ENCODE results near the gene FCN1. TPM values are rescaled to one million over a fixed set of nuclear protein-coding genes. Genes with fewer than 3 reads are reported as not detected.

Gene FCN1
- total and polyA plus RNA-seq, 9 of the 15 experiments (the other 6 are each of a cell fraction or from before 2014, with no cell fraction given) = not detected

DNA sequence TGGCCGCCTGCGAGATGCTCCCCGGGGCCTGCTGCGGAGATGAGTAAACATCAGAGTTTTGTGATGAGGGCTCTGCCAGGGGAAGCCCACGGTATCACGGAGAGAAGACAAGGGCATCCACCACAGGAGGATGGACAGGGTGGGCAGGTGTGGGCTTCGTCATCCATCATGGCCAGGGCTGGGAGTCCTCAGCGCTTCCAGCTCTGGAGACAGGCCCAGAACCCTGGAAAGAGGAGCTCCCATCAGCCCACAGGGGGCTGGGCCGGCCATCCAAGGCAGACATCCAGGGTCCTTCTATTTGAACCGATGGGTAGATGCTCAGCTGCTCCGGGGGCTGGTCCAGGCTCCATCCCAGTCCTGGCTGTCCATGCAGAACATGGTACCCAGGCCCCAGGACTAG is 22.1 kb upstream of the FCN1 start:
- Histone ChIP-seq H3K27me3 (ENCODE audit: control insufficient read depth in 2 of 2, insufficient read depth in 2 of 2, low read length in 2 of 2) (peaks cover 6 to 88% of the 10 kb centered on the region in 2 experiments; a peak in 4 of 5 replicates), H3K27ac (ENCODE audit: extremely low read depth, low read depth, low read length) (no peak overlapping the region), H3K4me3 (no peak overlapping the region), H4K20me1 (replicated peaks; ENCODE audit: control insufficient read depth, insufficient read depth, low read length) (peaks cover 12% of the 10 kb centered on the region; the same call in 1 of the 2 replicates), H3K36me3 (ENCODE audit: control insufficient read depth, insufficient read depth, low read length) (no peaks in the 10 kb centered on the region), H3K4me1 (replicated peaks in 1 of 2; ENCODE audit: control insufficient read depth in 2 of 2, insufficient read depth in 2 of 2, low read length in 2 of 2) (no peaks in the 10 kb centered on the region), H3K79me2 (ENCODE audit: control insufficient read depth, insufficient read depth, low read length) (no peaks in the 10 kb centered on the region), H3K9me1 (ENCODE audit: control insufficient read depth, insufficient read depth, low read length) (no peaks in the 10 kb centered on the region), H3K9me3 (replicated peaks; ENCODE audit: control insufficient read depth, insufficient read depth, low read depth, low read length) (no peaks in the 10 kb centered on the region), H3K4me2 (ENCODE audit: insufficient read depth, low read length) (no peak overlapping the region), H3K9ac (ENCODE audit: insufficient read depth in 1 of 2, low read depth in 2 of 2, low read length in 2 of 2) (no peak overlapping the region), H2AFZ (ENCODE audit: low read depth, low read length) (no peak overlapping the region)
- ATAC-seq = no peak
- no peak for FAIRE-seq
- ChIA-PET CTCF (ENCODE audit: low intra/inter-chr PET ratio) (no interaction called here), POLR2A (no interaction called here)
- no peak for DNase-seq (ENCODE audit: extremely low read depth in 1 of 4, low spot score in 3 of 4)
- no peak for TF ChIP-seq RBM39 (optimal IDR thresholded peaks at IDR 0.05; ENCODE audit: low read depth, low read length)
- TF ChIP-seq POLR2A (conservative IDR thresholded peaks at IDR 0.05) = no peak
- no peak for TF ChIP-seq NCOR1 (IDR thresholded peaks at IDR 0.05)
- TF ChIP-seq SP1 (CRISPR knock-in tag; IDR thresholded peaks at IDR 0.05) = no peak
- no peak for TF ChIP-seq RFX1 (IDR thresholded peaks at IDR 0.05)
- TF ChIP-seq, protein P1, sequence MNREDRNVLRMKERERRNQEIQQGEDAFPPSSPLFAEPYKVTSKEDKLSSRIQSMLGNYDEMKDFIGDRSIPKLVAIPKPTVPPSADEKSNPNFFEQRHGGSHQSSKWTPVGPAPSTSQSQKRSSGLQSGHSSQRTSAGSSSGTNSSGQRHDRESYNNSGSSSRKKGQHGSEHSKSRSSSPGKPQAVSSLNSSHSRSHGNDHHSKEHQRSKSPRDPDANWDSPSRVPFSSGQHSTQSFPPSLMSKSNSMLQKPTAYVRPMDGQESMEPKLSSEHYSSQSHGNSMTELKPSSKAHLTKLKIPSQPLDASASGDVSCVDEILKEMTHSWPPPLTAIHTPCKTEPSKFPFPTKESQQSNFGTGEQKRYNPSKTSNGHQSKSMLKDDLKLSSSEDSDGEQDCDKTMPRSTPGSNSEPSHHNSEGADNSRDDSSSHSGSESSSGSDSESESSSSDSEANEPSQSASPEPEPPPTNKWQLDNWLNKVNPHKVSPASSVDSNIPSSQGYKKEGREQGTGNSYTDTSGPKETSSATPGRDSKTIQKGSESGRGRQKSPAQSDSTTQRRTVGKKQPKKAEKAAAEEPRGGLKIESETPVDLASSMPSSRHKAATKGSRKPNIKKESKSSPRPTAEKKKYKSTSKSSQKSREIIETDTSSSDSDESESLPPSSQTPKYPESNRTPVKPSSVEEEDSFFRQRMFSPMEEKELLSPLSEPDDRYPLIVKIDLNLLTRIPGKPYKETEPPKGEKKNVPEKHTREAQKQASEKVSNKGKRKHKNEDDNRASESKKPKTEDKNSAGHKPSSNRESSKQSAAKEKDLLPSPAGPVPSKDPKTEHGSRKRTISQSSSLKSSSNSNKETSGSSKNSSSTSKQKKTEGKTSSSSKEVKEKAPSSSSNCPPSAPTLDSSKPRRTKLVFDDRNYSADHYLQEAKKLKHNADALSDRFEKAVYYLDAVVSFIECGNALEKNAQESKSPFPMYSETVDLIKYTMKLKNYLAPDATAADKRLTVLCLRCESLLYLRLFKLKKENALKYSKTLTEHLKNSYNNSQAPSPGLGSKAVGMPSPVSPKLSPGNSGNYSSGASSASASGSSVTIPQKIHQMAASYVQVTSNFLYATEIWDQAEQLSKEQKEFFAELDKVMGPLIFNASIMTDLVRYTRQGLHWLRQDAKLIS (CRISPR knock-in tag; IDR thresholded peaks at IDR 0.05) = no peak
- TF ChIP-seq, protein P2, sequence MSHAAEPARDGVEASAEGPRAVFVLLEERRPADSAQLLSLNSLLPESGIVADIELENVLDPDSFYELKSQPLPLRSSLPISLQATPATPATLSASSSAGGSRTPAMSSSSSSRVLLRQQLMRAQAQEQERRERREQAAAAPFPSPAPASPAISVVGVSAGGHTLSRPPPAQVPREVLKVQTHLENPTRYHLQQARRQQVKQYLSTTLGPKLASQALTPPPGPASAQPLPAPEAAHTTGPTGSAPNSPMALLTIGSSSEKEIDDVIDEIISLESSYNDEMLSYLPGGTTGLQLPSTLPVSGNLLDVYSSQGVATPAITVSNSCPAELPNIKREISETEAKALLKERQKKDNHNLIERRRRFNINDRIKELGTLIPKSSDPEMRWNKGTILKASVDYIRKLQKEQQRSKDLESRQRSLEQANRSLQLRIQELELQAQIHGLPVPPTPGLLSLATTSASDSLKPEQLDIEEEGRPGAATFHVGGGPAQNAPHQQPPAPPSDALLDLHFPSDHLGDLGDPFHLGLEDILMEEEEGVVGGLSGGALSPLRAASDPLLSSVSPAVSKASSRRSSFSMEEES (CRISPR knock-in tag; IDR thresholded peaks at IDR 0.05) = no peak
- no peak for TF ChIP-seq ZNF707 (CRISPR knock-in tag; conservative IDR thresholded peaks at IDR 0.05)
- no peak for TF ChIP-seq GATA2 (CRISPR knock-in tag; IDR thresholded peaks at IDR 0.05)
- TF ChIP-seq, protein P3, sequence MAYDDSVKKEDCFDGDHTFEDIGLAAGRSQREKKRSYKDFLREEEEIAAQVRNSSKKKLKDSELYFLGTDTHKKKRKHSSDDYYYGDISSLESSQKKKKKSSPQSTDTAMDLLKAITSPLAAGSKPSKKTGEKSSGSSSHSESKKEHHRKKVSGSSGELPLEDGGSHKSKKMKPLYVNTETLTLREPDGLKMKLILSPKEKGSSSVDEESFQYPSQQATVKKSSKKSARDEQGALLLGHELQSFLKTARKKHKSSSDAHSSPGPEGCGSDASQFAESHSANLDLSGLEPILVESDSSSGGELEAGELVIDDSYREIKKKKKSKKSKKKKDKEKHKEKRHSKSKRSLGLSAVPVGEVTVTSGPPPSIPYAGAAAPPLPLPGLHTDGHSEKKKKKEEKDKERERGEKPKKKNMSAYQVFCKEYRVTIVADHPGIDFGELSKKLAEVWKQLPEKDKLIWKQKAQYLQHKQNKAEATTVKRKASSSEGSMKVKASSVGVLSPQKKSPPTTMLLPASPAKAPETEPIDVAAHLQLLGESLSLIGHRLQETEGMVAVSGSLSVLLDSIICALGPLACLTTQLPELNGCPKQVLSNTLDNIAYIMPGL (CRISPR knock-in tag; IDR thresholded peaks at IDR 0.05) = no peak
- no peak for TF ChIP-seq ZNF324 (CRISPR knock-in tag; IDR thresholded peaks at IDR 0.05)
- no peak for TF ChIP-seq SRSF3 (IDR thresholded peaks at IDR 0.05; ENCODE audit: insufficient read depth, low read length)
- TF ChIP-seq, protein P4, sequence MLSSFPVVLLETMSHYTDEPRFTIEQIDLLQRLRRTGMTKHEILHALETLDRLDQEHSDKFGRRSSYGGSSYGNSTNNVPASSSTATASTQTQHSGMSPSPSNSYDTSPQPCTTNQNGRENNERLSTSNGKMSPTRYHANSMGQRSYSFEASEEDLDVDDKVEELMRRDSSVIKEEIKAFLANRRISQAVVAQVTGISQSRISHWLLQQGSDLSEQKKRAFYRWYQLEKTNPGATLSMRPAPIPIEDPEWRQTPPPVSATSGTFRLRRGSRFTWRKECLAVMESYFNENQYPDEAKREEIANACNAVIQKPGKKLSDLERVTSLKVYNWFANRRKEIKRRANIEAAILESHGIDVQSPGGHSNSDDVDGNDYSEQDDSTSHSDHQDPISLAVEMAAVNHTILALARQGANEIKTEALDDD (IDR thresholded peaks at IDR 0.05) = no peak
- no peak for TF ChIP-seq SOX6 (IDR thresholded peaks at IDR 0.05)
- no peak for TF ChIP-seq ZNF57 (CRISPR knock-in tag; IDR thresholded peaks at IDR 0.05)
- in situ Hi-C loops (cut with MboI) (no loop called here), intact Hi-C loops (cut with micrococcal nuclease) (no loop called here)
- WGBS (ENCODE audit: insufficient coverage, low coverage, missing lambda C conversion rate) = 0% methylated on average over 11 of the region's 11 CpGs
- no TSS peak for BruUV-seq (replicated peaks)
